IPS-20b (cell line): Measurements from ENCODE around the gene NVL.

Experiments
- H3K27ac ChIP-seq: one replicate; pipeline ENCODE4 v1.5.1; 2013; ENCODE audit warnings: low read length
- H3K27me3 ChIP-seq: 2 replicates; pipeline ENCODE4 v1.6.1; 2013; ENCODE audit warnings: mild to moderate bottlenecking, low read length, inconsistent platforms; ENCODE audit not compliant: insufficient read depth
- H3K36me3 ChIP-seq: 2 replicates; pipeline ENCODE4 v1.6.1; 2013; ENCODE audit warnings: low read depth, mild to moderate bottlenecking, inconsistent platforms, low read length, moderate library complexity; ENCODE audit not compliant: insufficient read depth
- H3K4me1 ChIP-seq: 2 replicates; pipeline ENCODE4 v1.6.1; 2013; ENCODE audit warnings: mild to moderate bottlenecking, control low read depth, inconsistent platforms, low read length, moderate library complexity; ENCODE audit not compliant: insufficient read depth
- H3K4me3 ChIP-seq: 2 replicates; pipeline ENCODE4 v1.5.1; 2013; ENCODE audit warnings: mild to moderate bottlenecking, low read length, inconsistent platforms
- H3K9ac ChIP-seq: 2 replicates; pipeline ENCODE4 v1.6.1; 2013; ENCODE audit warnings: low read depth, mild to moderate bottlenecking, inconsistent platforms, low read length, moderate library complexity
- H3K9me3 ChIP-seq: 2 replicates; pipeline ENCODE4 v1.6.1; 2013; ENCODE audit warnings: mild to moderate bottlenecking, low read depth, low read length, inconsistent platforms; ENCODE audit not compliant: insufficient read depth

NVL gene

DNA sequence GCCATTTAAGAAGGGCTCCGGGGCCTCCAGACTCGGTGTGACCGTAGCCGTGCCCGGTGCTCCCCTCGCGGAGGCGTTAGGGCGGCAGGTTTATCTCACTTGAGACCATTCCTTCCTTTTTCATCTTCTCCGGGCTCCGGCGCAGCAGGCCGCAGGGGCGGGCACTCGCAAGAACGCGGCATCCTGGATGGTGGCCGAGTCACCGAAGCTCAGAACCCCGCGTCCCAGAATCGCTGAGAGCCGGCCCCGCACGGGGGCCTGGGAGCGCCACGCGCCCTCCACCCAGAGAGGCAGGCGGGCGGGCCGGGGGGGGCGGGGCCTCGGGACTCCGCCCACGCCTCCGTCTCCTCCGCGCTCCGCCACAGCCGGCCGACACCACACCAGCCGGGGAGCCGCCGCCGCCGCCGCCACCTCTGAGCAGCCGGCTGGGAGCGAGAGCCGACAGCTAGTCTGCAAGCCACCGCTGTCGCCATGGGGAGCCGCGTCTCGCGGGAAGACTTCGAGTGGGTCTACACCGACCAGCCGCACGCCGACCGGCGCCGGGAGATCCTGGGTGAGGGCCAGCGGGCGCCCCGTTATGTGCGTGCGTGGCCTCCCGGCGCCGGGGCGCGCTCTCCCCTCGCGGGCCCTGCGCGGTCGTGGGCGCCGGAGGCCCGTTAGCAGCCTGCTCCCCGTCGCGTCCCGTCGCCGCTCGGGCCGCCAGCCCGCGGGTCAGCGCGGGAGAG is 146.9 kb downstream of the NVL start, which contains the start of gene DEGS1:
TSS of gene DEGS1 (plus strand) at position 375 of the 725 bp plus-strand sequence. CDS start at position 472, 97 bp downstream.
- Histone ChIP-seq H3K4me1 (0 out of 2 replicates have a peak, but pooled peaks cover 5% of the 10 kb centered on the region), H3K9ac (peak within 1 kb of the TSS; percentile 87; the same call in 1 of the 2 replicates), H3K27me3 (no peaks in the 10 kb centered on the region), H3K27ac (peak within 1 kb of the TSS; percentile 53), H3K36me3 (peaks cover 7% of the 10 kb centered on the region; the same call in 1 of the 2 replicates), H3K4me3 (peak within 1 kb of the TSS; percentile 89), H3K9me3 (no peaks in the 10 kb centered on the region)

DNA sequence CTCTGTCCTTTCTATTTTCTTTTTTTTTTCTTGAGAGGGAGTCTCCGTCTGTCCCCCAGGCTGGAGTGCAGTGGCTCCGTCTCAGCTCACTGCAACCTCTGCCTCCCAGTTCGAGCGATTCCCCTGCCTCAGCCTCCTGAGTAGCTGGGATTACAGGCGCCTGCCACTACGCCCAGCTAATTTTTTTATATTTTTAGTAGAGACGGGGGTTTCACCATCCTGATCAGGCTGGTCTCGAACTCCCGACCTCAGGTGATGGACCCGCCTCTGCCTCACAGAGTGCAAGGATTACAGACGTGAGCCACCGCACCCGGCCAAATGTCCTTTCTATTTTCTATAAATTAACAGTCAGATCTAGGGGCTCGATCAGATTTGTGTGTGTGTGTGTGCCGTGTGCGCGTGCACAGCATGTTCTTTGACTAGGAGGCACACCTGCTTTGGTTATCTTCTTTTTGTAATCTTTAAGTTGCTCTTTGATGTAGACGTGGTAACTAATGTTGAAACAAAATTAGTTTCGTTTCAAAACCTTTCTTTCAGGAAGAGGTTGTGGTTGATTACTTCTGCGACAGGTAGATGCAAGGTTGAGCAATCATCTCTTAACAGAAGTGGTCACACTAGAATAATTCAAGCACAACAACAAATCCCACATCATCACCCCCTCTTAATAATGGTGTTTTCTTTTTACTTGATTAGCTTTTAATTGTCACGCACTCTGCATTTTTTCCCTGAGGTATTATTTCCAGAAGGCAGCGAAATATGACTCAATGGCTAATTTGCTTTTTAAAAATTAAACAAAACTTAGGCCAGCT is 147.7 kb downstream of the NVL start:
- Histone ChIP-seq H3K27me3 (no peaks in the 10 kb centered on the region), H3K27ac (peak overlapping the region; percentile 53), H3K9ac (peak overlapping the region; percentile 82; the same call in 1 of the 2 replicates), H3K4me1 (0 out of 2 replicates have a peak, but pooled peaks cover 5% of the 10 kb centered on the region), H3K36me3 (peaks cover 1% of the 10 kb centered on the region; the same call in 1 of the 2 replicates), H3K9me3 (no peaks in the 10 kb centered on the region), H3K4me3 (peak overlapping the region; percentile 89)

DNA sequence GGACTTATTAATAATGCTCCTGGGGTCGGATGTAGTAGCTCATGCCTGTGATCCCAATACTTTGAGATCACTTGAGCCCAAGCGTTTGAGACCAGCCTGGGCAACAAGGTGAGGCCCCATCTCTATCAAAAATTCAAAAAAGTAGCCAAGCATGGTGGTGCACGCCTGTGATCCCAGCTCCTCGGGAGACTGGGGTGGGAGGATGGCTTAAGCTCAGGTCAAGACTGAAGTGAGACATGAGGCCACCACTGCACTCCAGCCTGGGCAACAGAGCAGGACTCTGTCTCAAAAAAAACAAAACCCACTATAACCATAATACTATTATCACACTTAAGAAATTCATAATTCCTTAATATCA is 148.5 kb downstream of the NVL start:
- Histone ChIP-seq H3K4me1 (0 out of 2 replicates have a peak, but pooled peaks cover 5% of the 10 kb centered on the region), H3K27ac (no peak overlapping the region), H3K9ac (no peak overlapping the region), H3K9me3 (no peaks in the 10 kb centered on the region), H3K4me3 (no peak overlapping the region), H3K36me3 (no peaks in the 10 kb centered on the region), H3K27me3 (no peaks in the 10 kb centered on the region)

- H3K27me3 ChIP-seq, result no peaks in the 10 kb centered on the region
- 0 out of 2 replicates have a peak, but pooled peaks cover 5% of the 10 kb centered on the region for H3K4me1 ChIP-seq
- H3K9me3 ChIP-seq, result no peaks in the 10 kb centered on the region
- no peak overlapping the region for H3K9ac ChIP-seq
- no peak overlapping the region for H3K4me3 ChIP-seq
- H3K27ac ChIP-seq, result no peak overlapping the region
- no peaks in the 10 kb centered on the region for H3K36me3 ChIP-seq
Measured at GRCh38 chr1:224180783-224181452, 149.1 kb downstream of the NVL start.

DNA sequence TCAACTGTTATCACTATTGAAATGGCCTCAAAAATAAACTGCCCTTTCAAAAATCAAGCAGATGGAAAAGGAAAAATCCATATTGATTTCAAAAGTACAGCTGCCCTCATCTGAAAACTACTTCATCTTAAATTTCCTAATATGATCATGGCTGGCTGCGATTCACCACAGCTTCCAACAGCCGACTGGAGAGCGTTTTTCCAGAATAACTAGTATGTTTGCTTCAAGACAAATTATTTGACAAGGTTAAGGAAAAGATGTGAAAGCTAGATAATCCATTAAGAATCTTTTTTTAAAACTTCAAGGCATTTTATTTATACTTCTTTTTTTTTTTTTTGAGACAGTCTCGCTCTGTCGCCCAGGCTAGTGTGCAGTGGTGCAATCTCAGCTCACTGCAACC is 151.1 kb downstream of the NVL start:
- Histone ChIP-seq H3K27ac (no peak overlapping the region), H3K9me3 (no peaks in the 10 kb centered on the region), H3K9ac (no peak overlapping the region), H3K36me3 (no peaks in the 10 kb centered on the region), H3K27me3 (no peaks in the 10 kb centered on the region), H3K4me3 (no peak overlapping the region), H3K4me1 (0 out of 2 replicates have a peak, but pooled peaks cover 5% of the 10 kb centered on the region)

- H3K27ac ChIP-seq, result no peak overlapping the region
- no peak overlapping the region for H3K4me3 ChIP-seq
- 0 out of 2 replicates have a peak, but pooled peaks cover 3% of the 10 kb centered on the region for H3K4me1 ChIP-seq
- no peak overlapping the region for H3K9ac ChIP-seq
- H3K36me3 ChIP-seq, result no peaks in the 10 kb centered on the region
- no peaks in the 10 kb centered on the region for H3K27me3 ChIP-seq
- no peaks in the 10 kb centered on the region for H3K9me3 ChIP-seq
Measured at GRCh38 chr1:224177356-224177999, 152.5 kb downstream of the NVL start.
